NCI-H1105 treated with DMSO at 0.1 percent for 48 hours (cell line): ENCODE data around the gene TLCD1.
A peak's percentile ranks its signal among the peaks of the same experiment; 100 is the strongest.

Experiments
- DNase-seq: peaks from one replicate; lab custom pipeline; 2025; lab: John Stamatoyannopoulos, UW

TLCD1 gene

GRCh38 chr17:28726226-28726626 is at the start of gene TLCD1:
TSS of gene TLCD1 (minus strand) at chr17:28726233. CDS start at chr17:28726097, 136 bp downstream.
- DNase-seq, result peak; percentile 56

GRCh38 chr17:28774206-28774605 is 48.2 kb upstream of the TLCD1 start:
- DNase-seq, result no peak

GRCh38 chr17:28773736-28774135 is 47.7 kb upstream of the TLCD1 start:
- no peak for DNase-seq

- DNase-seq, result no peak
Measured at GRCh38 chr17:28765038-28765437, 39.0 kb upstream of the TLCD1 start.

- peak; percentile 71 for DNase-seq
Measured at GRCh38 chr17:28763804-28764266, 37.8 kb upstream of the TLCD1 start.

GRCh38 chr17:28763137-28763799 is 37.2 kb upstream of the TLCD1 start:
- no peak for DNase-seq

- DNase-seq, result no peak
Measured at GRCh38 chr17:28760601-28761562, 34.8 kb upstream of the TLCD1 start.

- no peak for DNase-seq
Measured at GRCh38 chr17:28759256-28759865, 33.3 kb upstream of the TLCD1 start.

- no peak for DNase-seq
Measured at GRCh38 chr17:28758411-28759121, 32.5 kb upstream of the TLCD1 start.

- DNase-seq, result no peak
Measured at GRCh38 chr17:28756049-28756804, 30.2 kb upstream of the TLCD1 start.

GRCh38 chr17:28755486-28755885 is 29.5 kb upstream of the TLCD1 start:
- no peak for DNase-seq

GRCh38 chr17:28751600-28752366 is 25.8 kb upstream of the TLCD1 start:
- DNase-seq, result no peak

- DNase-seq, result peak; percentile 85
Measured at GRCh38 chr17:28750178-28751047, 24.4 kb upstream of the TLCD1 start.

- no peak for DNase-seq
Measured at GRCh38 chr17:28749516-28750177, 23.6 kb upstream of the TLCD1 start.

- DNase-seq, result no peak
Measured at GRCh38 chr17:28748852-28749515, 23.0 kb upstream of the TLCD1 start.

GRCh38 chr17:28747801-28748750 is 22.0 kb upstream of the TLCD1 start:
- no peak for DNase-seq

GRCh38 chr17:28747051-28747691 is 21.1 kb upstream of the TLCD1 start:
- no peak for DNase-seq
